Measurements from ENCODE around the gene KRT86.
"Not testable (repeated sequence)": the region's sequence is repeated elsewhere in the genome, so short reads cannot be mapped to it uniquely, and the experiment has no call there.

Gene KRT86

DNA sequence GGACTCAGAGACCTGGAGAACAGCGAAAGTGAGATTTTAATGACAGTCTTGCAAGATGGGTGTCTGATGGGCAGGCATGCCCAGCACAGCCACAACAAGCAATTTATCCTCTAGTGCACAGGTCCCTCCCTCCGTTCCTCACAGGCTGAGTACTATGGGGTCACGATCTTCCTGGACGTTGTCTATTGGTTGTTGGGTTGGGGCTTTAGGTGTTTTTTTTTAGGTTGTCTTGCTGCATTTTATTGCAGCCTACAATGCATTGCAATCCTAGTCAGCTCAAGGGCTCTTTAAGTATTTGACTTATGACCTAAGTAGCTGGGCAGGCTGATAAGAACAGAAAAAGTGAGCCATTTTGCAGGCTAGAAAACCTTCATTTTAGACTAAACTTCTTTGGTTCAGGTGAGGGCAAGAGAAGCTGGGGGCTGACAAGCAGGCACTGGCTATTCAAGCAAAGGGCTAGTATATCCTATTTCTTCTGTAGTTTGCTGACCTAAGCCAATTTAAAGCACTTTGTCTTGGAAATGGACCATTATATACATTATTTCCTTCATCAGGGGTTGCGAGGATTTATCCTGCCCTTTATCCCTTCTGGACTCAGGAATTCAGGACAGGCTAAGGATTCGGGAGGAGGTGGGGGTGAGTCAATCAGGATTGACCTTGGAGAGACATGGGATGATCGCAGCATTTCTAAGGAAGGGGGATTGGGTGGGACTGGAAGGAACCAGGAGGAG, 35.4 kb upstream of the KRT86 start:
- DNase-seq (ENCODE audit: low spot score) = no peak

DNA sequence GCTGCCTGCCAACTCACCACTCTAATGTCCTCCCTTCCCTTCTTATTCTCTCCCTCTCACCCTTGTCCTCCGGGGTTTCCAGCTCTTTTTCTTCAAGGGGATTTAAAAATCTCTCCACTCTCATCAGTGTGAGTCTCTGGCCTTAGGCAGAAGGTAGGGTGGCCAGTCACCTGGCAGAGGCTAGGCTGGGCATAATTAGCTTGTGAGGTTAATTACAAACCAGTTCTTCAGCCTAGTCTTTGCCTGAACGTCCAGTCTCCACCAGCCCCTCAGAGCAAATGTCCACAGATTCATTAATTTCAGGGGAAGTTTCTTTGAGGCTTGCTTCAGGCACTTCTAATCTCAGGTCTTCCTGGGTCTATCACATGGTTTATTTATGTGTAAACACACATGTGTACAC, 34.7 kb upstream of the KRT86 start:
- no peak for DNase-seq (ENCODE audit: low spot score)

DNA sequence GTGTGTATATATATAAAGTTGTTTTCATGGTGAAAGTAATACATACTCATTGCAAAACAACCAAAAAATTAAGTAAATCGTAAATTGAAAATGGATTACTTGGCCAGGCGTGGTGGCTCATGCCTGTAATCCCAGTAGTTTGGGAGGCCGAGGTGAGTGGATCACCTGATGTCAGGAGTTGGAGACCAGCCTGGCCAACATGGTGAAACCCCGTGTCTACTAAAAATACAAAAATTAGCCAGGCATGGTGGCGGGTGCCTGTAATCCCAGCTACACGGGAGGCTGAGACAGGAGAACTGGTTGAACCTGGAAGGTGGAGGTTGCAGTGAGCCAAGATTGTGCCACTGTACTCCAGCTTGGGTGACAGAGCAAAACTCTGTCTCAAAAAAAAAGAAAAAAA, 34.2 kb upstream of the KRT86 start:
- DNase-seq (ENCODE audit: low spot score) = not testable (repeated sequence)

DNA sequence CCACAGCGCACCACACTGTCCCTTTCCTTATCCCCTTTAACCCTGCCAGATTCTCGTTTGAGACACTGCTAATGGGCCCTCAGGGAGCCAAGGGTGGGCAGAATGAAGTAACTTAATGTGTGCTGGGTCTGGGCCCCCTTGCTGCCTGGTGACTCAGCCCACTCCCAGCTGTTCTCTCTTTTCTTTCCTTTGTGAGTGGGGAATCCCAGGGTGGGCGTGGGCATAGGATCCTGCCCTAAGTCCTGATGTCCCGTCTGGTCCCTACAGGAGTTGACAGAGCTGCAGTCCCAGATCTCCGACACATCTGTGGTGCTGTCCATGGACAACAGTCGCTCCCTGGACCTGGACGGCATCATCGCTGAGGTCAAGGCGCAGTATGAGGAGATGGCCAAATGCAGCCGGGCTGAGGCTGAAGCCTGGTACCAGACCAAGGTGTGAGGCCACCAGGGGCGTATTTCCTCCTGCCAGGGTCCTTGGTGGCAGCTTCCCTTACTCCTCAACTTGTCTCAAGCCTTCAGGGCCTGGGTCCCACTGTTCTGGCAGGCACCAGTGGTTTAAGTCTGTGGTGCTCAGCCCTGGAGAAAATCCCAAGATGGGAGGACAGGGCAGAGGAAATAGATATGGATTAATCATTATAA, 33.1 kb upstream of the KRT86 start:
- DNase-seq (ENCODE audit: low spot score) = no peak

DNA sequence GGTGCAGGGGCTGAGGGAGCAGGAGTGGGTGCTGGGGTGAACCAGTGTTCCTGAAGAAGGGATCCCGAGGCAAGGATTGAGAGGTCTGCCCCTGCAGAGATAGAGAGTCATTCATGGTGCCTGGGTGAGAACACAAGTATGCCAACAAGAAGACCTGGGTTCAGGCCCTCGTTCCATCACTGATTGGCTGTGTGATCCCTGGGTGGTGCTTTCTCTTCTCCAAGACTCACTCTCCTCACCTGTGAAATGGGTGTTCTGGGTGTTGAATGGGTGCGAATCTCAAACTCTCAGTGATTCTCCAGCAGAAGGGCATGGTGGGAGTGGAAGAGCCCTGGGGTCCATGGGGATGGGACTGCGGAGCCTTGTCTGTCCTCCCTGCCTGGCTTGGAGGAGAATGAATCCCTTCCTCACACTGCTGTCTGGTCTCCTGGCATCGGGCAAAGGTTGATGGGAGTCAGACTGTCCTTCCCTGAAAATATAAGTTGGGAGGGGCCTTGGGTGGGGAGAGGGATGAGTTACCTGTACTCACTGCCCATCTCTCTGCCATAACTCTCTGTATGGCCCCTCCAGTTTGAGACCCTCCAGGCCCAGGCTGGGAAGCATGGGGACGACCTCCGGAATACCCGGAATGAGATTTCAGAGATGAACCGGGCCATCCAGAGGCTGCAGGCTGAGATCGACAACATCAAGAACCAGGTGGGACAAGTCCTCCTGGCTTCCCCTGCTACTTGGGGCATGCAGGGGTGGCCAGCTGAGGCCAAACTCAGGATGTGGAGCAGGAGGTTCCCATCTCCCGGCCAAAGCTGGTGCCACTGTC, 31.8 kb upstream of the KRT86 start:
- DNase-seq (ENCODE audit: low spot score) = no peak

DNA sequence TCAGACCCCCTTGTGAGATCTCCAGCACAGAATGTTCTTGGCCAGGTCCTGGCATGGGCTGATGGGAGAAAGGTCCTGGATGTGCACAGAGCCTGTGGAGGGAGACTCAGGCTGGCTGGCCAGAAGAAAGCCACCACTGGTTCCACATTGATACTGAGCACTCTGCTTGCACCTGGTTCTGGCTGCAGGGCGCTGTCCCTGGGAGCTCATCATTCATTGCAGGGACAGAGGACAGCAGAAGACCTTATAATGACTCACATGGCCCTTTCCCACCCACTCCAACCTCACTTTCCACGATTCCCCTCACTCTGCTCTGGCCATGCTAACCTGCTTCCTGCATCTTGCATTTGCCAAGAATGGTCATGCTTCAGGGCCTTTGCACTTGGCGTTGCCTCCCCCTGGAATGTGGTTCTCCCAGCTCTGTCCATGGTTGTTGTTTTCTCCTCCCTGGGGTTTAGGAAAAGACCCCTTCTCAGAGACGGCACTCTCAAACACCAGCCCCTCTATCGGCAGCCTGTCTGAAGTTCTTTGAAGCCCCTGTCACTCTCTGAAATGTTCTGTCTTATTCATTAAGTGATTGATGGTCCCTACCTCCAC, 31.1 kb upstream of the KRT86 start:
- peak; percentile 84 for DNase-seq (ENCODE audit: low spot score)

DNA sequence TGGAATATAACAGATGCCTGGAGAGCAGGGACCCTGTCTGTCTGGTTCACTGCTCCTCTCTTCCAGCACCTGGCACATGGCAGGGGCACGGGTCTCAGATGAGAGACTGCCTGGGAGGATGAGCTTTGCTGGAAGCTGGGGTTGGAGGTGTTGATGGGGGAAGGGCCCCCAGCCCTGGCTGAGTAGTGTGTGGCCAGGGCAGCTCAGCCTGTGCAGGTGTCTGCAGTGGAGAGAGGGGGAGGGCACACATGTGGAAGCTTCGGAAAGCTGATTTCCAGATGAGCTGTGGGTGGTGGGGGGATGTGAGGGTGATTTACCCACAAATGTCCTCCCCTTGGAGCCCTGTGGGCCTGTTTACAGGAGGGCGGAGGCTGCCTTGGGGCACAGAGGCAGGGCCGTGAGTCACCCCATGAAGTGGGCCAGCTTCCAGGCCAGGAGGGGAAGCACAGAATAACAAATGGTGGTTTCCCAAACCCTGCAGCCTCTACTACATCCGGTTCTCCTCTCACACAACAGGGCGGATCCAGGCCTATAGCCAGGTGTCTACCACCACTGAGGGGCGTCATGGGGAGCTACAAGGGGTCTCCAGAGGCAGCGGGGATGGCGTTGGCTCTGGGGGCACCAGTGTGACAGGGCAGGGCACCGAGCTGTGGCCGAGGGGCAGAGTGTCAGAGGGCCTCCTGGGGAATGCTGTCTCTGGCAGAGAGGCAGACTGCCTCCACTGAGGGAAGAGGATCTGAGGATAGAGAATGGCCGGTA, 30.4 kb upstream of the KRT86 start:
- peak; percentile 94 for DNase-seq (ENCODE audit: low spot score)

DNA sequence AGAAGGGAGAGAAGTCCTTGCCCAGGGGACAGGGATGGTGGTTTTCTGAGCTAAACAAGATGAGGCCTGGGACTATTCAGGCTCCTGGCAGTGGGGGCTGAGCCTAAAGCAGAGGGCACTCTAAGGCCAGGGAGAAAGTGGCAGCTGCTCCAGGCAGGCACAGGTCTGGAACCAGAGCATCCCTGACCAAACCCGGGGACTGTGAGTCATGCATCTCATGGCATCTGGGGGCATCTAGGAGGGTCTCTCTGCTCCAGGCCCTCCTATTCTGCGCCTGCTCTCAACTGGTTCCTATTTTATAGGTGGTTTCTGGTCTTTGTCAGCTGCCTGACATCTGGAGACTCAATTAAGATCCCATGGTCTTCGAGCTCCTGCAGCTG, 29.8 kb upstream of the KRT86 start:
- no peak for DNase-seq (ENCODE audit: low spot score)

DNA sequence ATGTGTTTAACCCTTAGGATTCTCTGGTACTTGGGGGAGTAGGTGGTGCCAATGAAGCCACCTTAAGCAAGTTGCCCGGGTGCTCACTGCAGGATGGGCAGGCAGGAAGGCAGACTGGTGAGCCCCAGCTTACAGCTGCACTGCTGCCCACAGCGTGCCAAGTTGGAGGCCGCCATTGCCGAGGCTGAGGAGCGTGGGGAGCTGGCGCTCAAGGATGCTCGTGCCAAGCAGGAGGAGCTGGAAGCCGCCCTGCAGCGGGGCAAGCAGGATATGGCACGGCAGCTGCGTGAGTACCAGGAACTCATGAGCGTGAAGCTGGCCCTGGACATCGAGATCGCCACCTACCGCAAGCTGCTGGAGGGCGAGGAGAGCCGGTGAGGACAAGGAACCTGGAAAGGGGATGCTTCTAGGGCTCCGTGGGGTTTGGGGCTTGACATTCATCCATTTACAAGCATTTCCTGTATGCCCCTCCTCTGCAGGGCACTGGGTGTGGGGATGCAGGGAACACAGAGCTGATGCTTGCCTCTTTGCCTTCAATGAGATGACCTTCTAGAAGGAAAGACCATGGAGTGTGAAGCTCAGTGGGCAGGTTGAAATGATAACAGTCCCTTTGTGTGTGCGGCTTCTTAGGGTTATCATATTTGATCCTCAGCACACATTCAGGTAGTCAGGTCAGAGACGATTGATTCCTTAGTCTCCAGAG, 29.0 kb upstream of the KRT86 start:
- DNase-seq (ENCODE audit: low spot score) = no peak

DNA sequence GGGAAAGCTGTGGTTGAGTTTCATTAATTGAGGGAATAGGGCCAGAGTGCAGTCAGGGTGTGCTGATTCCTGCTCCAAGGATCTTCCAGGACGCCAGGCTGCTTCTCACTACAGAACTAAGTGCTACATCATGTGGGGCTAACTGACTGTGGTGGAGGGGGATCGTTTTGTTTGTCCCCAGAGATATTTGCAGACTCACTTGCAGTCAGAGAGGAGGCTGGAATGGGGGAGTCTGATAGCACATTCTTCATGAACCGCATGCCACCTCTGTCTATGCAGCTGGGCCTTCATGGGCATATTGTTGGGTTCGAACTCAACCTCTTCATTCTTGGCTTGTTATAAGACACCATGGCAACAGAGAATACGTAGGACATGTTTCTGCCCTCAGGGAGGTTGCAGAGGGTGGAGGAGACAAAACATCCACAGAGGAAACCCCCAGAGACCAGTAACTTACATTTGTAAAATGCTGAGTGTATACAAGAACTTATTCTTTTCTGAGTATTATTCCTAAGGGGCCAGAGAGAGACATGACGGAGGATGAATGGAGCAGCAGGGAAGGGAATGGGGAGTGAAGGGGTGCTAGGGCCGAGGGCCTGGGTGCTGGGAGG, 28.4 kb upstream of the KRT86 start:
- no peak for DNase-seq (ENCODE audit: low spot score)

DNA sequence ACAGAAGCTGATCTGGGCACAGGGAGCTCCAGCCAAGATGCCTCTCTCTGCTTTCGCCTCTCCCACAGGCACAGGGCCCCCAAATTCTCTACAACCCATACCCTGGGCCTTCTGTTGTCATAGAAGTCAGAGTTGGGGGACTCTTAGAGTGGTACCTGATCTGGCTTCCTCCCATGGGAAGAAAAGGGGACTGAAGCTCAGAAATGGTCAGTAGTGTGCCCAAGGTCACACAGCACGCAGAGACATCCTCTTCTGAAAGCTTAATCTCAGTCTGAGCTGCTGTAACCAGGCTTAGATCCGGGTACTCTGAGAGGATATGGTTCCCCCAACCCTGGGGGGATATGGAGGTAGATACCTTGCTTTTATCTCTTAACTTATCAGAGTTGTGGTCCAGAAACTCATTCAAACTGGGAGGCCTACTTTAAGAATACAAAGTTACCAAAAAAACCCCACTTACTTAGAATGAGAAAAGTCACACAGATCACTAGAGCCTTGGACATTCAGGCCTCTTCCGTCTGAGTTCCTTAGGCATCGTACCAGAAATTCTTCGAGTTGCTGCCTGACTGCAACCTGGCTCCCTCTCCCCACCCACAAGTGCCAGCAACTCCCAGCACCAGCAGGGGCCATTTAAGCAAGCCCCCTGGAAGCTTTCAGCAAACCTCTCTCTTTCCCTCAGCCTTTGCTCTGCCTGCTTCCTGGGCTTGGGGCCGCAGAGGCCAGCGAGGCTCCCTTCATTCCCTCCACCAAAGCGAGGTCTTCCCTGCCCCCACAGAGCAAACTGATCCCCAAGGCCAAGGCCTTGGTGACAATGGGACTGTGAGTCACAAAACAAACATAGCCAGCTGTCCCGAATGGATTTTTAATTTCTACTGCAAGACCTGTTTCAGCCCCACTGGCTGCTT, 27.5 kb upstream of the KRT86 start:
- peak; percentile 86 for DNase-seq (ENCODE audit: low spot score)

DNA sequence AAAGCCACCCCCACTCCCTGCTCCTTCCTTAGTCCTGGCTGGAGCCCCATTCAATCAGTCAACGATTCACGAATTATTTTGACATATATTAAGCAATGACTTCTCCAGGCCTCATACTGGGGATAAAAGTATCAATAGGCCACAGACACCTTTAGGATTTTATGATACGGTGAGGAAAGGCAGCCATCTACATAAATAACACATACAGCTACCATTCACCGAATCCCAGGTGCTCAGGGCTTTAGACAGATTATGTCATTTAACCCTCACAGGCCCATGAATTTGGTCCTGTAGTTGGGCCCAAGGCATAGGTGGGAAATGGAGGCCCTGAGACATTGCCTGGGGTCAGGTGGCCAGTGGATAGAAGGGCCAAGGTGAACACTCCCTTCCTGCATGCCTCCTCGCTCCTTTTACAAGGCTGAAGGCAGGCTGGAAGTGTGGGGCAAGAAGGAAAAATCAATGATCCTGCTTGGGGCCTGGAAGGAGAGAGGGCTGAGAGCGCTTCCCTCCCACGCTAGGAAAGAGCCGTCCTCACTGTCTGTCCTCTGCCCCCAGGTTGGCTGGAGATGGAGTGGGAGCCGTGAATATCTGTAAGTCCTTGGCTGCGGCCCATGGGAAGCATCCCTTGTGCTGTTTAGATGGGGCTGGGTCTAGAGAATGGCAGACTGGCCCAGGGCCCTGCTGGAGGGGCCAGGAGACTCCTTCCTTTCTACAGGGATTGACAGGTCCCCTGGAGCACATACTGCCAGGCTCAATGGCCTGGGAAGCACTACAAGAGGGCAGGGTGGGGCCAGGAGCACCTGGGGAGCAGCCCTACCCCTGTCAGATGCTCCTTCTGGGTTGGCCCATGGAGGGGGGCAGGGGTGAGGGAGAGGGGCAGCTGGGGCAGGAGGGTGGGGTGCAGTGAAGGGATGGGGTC, 26.6 kb upstream of the KRT86 start:
- DNase-seq (ENCODE audit: low spot score) = no peak

DNA sequence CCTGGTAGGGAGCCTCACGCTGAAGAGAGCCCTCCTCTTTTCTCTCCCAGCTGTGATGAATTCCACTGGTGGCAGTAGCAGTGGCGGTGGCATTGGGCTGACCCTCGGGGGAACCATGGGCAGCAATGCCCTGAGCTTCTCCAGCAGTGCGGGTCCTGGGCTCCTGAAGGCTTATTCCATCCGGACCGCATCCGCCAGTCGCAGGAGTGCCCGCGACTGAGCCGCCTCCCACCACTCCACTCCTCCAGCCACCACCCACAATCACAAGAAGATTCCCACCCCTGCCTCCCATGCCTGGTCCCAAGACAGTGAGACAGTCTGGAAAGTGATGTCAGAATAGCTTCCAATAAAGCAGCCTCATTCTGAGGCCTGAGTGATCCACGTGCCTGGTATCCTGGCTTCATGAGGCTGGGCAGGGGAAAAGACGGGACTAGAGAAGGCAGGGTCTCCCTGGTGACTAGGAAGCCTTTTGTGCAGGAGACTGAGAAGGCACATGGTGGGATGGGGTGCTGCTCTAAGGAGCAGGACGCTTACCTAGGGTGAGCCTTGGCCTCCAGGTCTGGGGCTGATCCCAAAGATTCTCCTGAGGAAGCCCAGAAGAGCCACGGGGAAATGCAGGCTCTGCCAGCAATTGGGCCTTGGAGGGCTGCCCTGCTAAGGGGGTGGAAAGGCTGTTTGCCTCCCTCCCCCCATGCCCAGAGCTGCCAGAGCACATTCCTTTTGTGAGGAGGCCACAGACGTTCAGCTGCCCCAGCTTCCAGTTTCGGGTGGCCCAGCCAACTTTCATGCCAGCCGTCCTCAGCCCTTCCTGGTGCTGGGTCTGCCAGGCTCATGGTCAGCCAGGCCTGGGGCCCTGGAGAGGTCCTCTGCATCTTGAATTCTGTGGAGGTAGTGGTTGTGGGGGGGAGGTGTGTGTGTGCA, 25.6 kb upstream of the KRT86 start:
- DNase-seq (ENCODE audit: low spot score) = no peak

DNA sequence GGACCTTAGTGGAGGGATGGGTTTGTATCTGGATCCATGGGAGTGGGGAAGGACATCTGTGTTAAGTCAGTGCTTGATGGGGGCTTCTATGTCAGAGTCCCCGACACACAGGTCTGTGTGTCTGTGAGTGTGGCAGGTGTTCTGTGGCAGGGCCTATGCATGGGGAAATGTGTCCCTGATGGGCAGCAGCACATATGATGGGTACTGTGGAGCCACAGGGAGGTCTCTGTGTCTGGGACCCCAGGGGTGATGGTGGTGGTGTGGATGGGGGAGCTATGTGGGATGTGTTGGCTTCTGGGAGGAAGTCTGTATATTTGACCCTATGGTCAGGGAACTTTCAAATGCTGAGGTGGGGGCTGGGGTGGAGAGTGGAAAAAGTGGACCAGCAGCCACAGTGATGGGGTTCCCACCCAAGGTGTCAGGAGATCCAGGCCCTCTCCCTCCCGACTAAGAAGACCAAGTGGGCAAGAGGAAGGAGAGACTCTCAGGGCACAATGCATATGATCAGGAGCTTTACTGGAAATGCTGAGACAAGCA, 24.9 kb upstream of the KRT86 start:
- no peak for DNase-seq (ENCODE audit: low spot score)

DNA sequence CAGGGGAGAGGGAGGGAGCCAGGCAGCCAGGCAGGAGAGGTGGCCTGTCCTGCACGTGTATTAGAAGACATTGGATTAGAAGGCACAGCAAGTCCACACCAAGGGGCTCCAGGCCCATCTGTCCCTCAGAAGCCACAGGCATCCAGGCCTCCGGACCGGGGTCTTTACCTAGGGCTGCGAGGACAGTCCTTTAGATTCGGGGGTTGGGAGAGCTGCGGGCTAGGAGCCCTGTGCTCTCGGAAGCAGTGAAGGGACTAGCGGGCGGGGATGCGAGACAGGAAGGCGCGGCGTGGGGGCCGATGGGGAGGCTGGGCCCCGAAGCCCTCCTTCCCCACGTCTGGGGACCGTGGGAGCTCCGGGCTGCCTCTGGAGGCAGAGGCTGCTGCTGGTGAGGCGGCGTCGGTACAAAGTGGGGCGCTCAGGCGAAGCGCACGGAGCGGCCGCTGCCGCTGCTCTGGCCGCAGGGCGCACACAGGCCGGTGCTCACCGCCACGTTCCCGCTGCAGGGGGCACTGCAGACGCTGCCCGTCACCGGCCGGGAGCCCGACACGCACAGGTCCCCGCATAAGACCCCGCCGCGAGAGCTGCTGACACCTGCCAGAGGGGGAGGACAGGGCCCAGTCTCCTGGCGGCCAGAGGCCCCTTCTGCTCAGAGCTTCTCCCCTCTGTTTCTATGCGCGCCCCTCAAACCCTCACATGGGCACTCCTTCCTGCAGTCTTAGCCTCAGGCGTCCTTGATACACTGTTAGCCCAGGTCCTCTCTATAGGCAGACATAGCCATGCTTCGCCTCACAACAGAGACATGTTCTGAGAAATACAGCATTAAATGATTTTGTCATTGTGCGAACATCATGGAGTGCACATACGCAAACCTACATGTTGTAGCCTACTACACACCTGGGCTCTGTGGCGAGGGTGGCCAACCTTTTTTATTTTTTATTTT, 24.1 kb upstream of the KRT86 start:
- DNase-seq (ENCODE audit: low spot score) = no peak

DNA sequence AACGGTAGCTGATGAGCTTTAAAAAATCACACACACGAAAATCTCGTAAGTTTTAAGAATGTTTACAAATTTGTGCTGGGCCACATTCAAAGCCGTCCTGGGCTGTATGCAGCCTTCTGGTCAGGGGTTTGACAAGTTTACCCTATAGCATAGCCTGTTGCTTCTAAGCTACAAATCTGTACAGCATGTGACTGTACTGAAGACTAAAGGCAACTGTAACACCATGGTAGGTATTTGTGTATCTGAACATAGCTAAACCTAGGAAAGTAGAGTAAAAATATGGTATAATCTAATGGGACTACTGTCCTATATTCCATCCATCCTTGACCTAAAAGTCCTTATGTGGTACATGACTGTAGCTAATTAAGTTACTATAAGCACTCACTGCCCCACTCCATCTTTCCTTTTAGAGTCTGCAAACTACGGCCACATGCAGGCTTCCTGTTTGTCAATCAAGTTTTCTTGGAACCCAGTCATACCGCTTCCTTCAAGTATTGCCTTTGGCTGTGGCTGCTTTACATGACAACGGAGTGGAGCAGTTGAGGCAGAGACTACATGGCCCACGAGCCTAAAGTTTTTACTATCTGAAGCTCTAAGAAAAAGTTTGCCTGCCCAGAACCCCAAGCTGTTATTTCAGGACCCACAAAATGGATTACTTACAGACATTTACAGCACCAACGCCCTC, 22.9 kb upstream of the KRT86 start:
- DNase-seq (ENCODE audit: low spot score) = no peak

Measured in LoVo (cell line).